Measurements from ENCODE around the gene VCPKMT. TPM values are rescaled to one million over a fixed set of nuclear protein-coding genes. Genes with fewer than 3 reads are reported as not detected.

The VCPKMT gene
- total RNA-seq, 4 donors from 2014 or later, result 3.9 to 8.6 (median 4.8) TPM

DNA sequence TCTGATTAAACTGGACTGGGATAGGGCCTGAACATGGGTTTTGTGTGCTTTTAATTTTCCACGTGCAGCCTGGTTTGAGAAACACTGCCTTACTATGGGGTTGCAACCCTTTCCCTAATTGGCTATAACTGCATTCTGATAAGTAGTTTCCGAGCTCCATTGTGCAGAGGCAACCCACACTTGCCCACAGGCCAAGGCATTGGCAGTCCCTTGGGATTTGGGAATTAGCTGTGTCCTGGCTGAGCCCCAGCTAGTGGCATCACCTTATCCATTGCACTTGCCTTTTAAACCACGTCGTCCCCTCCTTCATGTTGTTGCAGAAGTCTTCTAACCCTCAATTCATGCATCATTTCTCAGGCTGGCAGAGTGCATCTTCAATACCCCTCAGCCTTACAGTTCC, 10.2 kb downstream of the VCPKMT start:
- Histone ChIP-seq H3K9me3 (no peaks in the 10 kb centered on the region), H3K27me3 (no peaks in the 10 kb centered on the region), H3K27ac (no peak overlapping the region), H3K36me3 (peaks cover 0 to 40% (median 7%) of the 10 kb centered on the region in 3 donors), H3K4me1 (peaks cover 0 to 30% (median 0%) of the 10 kb centered on the region in 3 donors), H3K4me3 (no peak overlapping the region)
- no peak for TF ChIP-seq POLR2A (IDR thresholded peaks at IDR 0.05)
- TF ChIP-seq, protein P1, sequence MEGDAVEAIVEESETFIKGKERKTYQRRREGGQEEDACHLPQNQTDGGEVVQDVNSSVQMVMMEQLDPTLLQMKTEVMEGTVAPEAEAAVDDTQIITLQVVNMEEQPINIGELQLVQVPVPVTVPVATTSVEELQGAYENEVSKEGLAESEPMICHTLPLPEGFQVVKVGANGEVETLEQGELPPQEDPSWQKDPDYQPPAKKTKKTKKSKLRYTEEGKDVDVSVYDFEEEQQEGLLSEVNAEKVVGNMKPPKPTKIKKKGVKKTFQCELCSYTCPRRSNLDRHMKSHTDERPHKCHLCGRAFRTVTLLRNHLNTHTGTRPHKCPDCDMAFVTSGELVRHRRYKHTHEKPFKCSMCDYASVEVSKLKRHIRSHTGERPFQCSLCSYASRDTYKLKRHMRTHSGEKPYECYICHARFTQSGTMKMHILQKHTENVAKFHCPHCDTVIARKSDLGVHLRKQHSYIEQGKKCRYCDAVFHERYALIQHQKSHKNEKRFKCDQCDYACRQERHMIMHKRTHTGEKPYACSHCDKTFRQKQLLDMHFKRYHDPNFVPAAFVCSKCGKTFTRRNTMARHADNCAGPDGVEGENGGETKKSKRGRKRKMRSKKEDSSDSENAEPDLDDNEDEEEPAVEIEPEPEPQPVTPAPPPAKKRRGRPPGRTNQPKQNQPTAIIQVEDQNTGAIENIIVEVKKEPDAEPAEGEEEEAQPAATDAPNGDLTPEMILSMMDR (IDR thresholded peaks at IDR 0.05), result no peak
- no peak for DNase-seq
- intact Hi-C loops (cut with DNase I), result loop anchor here (10.0 kb wide), 1 partner anchor 221 kb away; no protein-coding TSS in a partner anchor
- WGBS, 2 donors, result 56 to 60% methylated on average over 4 of the region's 4 CpGs

DNA sequence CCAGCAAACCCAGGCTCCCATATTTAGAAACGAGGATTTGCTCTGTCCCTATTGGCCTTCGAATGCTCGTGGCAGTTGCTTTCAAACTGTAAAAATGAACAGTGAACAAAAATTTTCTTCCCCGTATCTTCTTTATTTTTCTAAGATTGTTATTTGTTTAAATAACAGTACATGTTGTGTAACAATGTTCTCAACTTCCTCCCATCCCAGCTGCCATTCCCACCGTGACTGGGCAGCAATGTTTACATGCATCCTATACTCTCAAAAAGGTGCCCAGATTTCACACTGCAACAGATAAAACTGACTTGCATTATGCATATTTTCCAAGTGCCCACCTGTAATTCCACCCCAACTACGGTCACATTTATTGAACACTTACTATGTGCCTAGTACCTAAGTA, 12.8 kb downstream of the VCPKMT start:
- peaks cover 0 to 15% (median 7%) of the 10 kb centered on the region in 3 donors for H3K36me3 ChIP-seq
- no peak overlapping the region for H3K27ac ChIP-seq
- no peak for DNase-seq
- no peak for TF ChIP-seq POLR2A (IDR thresholded peaks at IDR 0.05)
- TF ChIP-seq, protein P1 (IDR thresholded peaks at IDR 0.05), result no peak
- 84 to 86% methylated on average over 6 of the region's 6 CpGs for WGBS, 2 donors
- H3K4me1 ChIP-seq, result peaks cover 0 to 39% (median 0%) of the 10 kb centered on the region in 3 donors
- H3K4me3 ChIP-seq, result no peak overlapping the region
- H3K9me3 ChIP-seq, result no peaks in the 10 kb centered on the region
- intact Hi-C loops (cut with DNase I), result loop anchor here (10.0 kb wide), 1 partner anchor 219 kb away; no protein-coding TSS in a partner anchor
- no peaks in the 10 kb centered on the region for H3K27me3 ChIP-seq

DNA sequence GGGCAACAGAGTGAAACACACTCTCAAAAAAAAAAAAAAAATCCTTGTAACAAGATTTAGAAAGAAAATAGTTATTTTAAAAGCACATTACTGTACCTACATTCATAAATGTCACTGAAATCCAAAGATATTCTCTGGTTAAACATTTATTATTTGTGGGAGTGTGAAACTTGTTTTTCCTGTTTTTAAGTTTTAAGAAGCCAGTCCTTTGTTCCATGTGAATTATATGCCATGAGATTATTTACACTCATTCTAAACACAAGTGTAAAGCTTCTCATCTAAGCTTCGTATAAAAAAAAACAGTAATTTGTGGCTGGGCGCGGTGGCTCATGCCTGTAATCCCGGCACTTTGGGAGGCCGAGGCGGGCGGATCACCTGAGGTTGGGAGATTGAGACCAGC, 15.0 kb downstream of the VCPKMT start:
- intact Hi-C loops (cut with DNase I), result loop anchor here (10.0 kb wide), 1 partner anchor 217 kb away; no protein-coding TSS in a partner anchor

DNA sequence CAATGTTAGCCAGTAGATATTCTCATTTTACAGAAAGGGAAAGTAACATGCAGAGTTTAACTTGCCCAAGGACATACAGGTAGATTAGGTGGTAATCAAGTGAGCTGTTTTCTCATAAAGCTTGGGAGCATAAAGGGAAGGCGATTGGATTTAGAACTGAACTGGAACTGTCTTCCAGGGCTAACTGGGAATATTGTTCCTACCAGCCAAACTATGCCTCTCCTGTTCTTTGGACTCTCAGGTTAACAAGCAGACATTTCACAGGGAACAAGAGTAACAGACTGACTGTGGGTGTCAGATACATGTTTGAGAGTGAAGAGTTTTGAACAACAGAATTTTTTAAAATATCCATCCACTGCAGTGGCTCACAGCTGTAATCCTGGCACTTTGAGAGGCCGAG, 15.6 kb downstream of the VCPKMT start:
- H3K27me3 ChIP-seq, result no peaks in the 10 kb centered on the region
- peak overlapping the region in 3 of 4 donors; percentile 40 to 66 (median 65) for H3K27ac ChIP-seq
- no peak for DNase-seq
- intact Hi-C loops (cut with DNase I), result loop anchor here (10.0 kb wide), 1 partner anchor 216 kb away; no protein-coding TSS in a partner anchor
- no peak overlapping the region for H3K4me3 ChIP-seq
- H3K9me3 ChIP-seq, result no peaks in the 10 kb centered on the region
- TF ChIP-seq POLR2A (IDR thresholded peaks at IDR 0.05), result no peak
- TF ChIP-seq, protein P1 (IDR thresholded peaks at IDR 0.05), result no peak
- no peaks in the 10 kb centered on the region for H3K36me3 ChIP-seq
- WGBS, 2 donors, result 86 to 90% methylated on average over 2 of the region's 2 CpGs
- peaks cover 0 to 25% (median 0%) of the 10 kb centered on the region in 3 donors for H3K4me1 ChIP-seq

More for the DNA sequence above, 15.0 kb downstream of the VCPKMT start:
- Histone ChIP-seq H3K4me1 (peaks cover 0 to 25% (median 0%) of the 10 kb centered on the region in 3 donors), H3K27me3 (no peaks in the 10 kb centered on the region), H3K36me3 (no peaks in the 10 kb centered on the region), H3K4me3 (no peak overlapping the region), H3K9me3 (no peaks in the 10 kb centered on the region), H3K27ac (peak overlapping the region in 3 of 4 donors; percentile 40 to 66 (median 65))
- WGBS, 2 donors, result 73 to 83% methylated on average over 7 of the region's 7 CpGs
- no peak for DNase-seq
- TF ChIP-seq, protein P1 (IDR thresholded peaks at IDR 0.05), result no peak

DNA sequence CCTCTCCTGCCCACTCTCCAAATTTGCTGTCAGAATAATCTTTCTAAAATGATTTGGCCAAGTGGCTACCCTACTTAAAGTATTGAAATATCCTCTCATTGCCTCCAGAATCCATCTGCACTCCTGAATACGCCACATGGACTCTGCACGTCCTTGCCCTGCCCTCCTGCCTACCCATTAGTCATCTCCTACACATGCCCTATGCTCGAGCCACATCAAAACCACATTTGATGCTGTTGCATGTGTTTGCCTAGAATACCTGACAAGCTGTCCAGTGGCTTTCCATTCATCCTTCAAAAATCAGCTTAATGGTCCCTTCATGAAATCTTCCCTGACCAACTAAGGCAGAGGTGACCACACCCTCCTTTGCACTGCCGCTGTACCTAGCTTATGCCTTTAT, 17.0 kb downstream of the VCPKMT start:
- DNase-seq, result no peak
- Histone ChIP-seq H3K36me3 (no peaks in the 10 kb centered on the region), H3K27me3 (no peaks in the 10 kb centered on the region), H3K4me3 (no peak overlapping the region), H3K4me1 (peaks cover 0 to 20% (median 0%) of the 10 kb centered on the region in 3 donors), H3K27ac (no peak overlapping the region), H3K9me3 (no peaks in the 10 kb centered on the region)
- intact Hi-C loops (cut with DNase I), result loop anchor here (5.0 kb wide), 1 partner anchor 237 kb away; no protein-coding TSS in a partner anchor
- WGBS, 2 donors, result 63 to 65% methylated on average over 4 of the region's 4 CpGs
- TF ChIP-seq POLR2A (IDR thresholded peaks at IDR 0.05), result no peak
- TF ChIP-seq, protein P1 (IDR thresholded peaks at IDR 0.05), result no peak

Measured in esophagus squamous epithelium (tissue), 5 donors.